Stimulated activated CD4-positive, alpha-beta T cell treated with anti-CD3 and anti-CD28 coated beads, Interleukin-1b, Interleukin-23, amount 100 ng/mL, for 48 hours (primary cell): ENCODE results near the gene NDUFA13.

Source experiments
- DNase-seq: peaks from one replicate; pipeline ENCODE4 v3.0.0-alpha.2; 2020

The NDUFA13 gene

GRCh38 chr19:19489804-19490204 lies 26.2 kb upstream of the NDUFA13 start:
- DNase-seq = no peak

- DNase-seq = peak; percentile 77
Observed at GRCh38 chr19:19490214-19490968, 25.6 kb upstream of the NDUFA13 start.

- no peak for DNase-seq
Observed at GRCh38 chr19:19491321-19492025, 24.6 kb upstream of the NDUFA13 start.

- no peak for DNase-seq
Observed at GRCh38 chr19:19492026-19492610, 23.9 kb upstream of the NDUFA13 start.

- DNase-seq = no peak
Observed at GRCh38 chr19:19493841-19494546, 22.0 kb upstream of the NDUFA13 start.

GRCh38 chr19:19495614-19496603 lies 20.1 kb upstream of the NDUFA13 start:
- DNase-seq = no peak

GRCh38 chr19:19498255-19498991 lies 17.6 kb upstream of the NDUFA13 start:
- DNase-seq = no peak

- DNase-seq = no peak
Observed at GRCh38 chr19:19499272-19499995, 16.6 kb upstream of the NDUFA13 start.

- no peak for DNase-seq
Observed at GRCh38 chr19:19500975-19501644, 14.9 kb upstream of the NDUFA13 start.

GRCh38 chr19:19501798-19502197 lies 14.2 kb upstream of the NDUFA13 start:
- DNase-seq = no peak

GRCh38 chr19:19502281-19502680 lies 13.7 kb upstream of the NDUFA13 start:
- no peak for DNase-seq

GRCh38 chr19:19502808-19503602 lies 13.0 kb upstream of the NDUFA13 start:
- DNase-seq = no peak

- DNase-seq = no peak
Observed at GRCh38 chr19:19504754-19505668, 11.0 kb upstream of the NDUFA13 start.

- no peak for DNase-seq
Observed at GRCh38 chr19:19505669-19506326, 10.2 kb upstream of the NDUFA13 start.

GRCh38 chr19:19506592-19506991 lies 9.4 kb upstream of the NDUFA13 start:
- no peak for DNase-seq

GRCh38 chr19:19507354-19507753 lies 8.7 kb upstream of the NDUFA13 start:
- no peak for DNase-seq

- no peak for DNase-seq
Observed at GRCh38 chr19:19508217-19508616, 7.8 kb upstream of the NDUFA13 start.

GRCh38 chr19:19510432-19510831 lies 5.6 kb upstream of the NDUFA13 start:
- DNase-seq = no peak
